HepG2 (cell line): ENCODE measurements around the gene CD101. TPM values are rescaled to one million over a fixed set of nuclear protein-coding genes. Genes with fewer than 3 reads are reported as not detected.

ENCODE experiments used
- ATAC-seq: fragments of 200-7000 bp; cut with Tn5 transposase; 3 replicates; pipeline ENCODE4 v1.9.1; 2020; ENCODE audit warnings: mild to moderate bottlenecking, moderate library complexity
- BruUV-seq: library from RNA; stranded (reverse); fragments of 400-500 nt; replicated peaks from 2 replicates; lab custom pipeline; 2021; lab: Mats Ljungman, UMichigan
- CTCF ChIA-PET: fragments of 300-600 bp; formaldehyde crosslinking; extraction: SDS; loops from one replicate; lab custom pipeline; 2021; ENCODE audit warnings: low total read pairs, inconsistent platforms, low intra/inter-chr PET ratio; lab: Yijun Ruan, JAX
- POLR2A ChIA-PET: fragments of 350-600 bp; sonication (Branson Sonifier 250); formaldehyde crosslinking; loops from one replicate; lab custom pipeline; 2020; ENCODE audit warnings: antibody characterized with exemption, inconsistent platforms; lab: Yijun Ruan, JAX
- DNase-seq: peaks from one replicate; pipeline ENCODE4 v3.0.0-alpha.2; 2015; ENCODE audit warnings: low spot score
- FAIRE-seq: peaks from 3 replicates; lab custom pipeline; 2011; peaks lifted over from hg19 to GRCh38; lab: Jason Lieb, UNC
- H2AFZ ChIP-seq: one replicate; pipeline ENCODE4 v1.6.1; 2011; ENCODE audit warnings: low read length, inconsistent platforms
- H3K27ac ChIP-seq: fragments of 300-600 bp; 3 replicates; pipeline ENCODE4 v1.8.0; 2011; ENCODE audit warnings: mixed run types, mild to moderate bottlenecking, mixed read lengths, low read length, inconsistent platforms; ENCODE audit not compliant: insufficient read depth; ENCODE audit errors: extremely low read length
- H3K27me3 ChIP-seq, 2 experiments: fragments of 200-600 bp in 1 of 2; 2 replicates in 1 of 2; 3 replicates in 1 of 2; pipeline versions ENCODE4 v1.6.0 to v1.8.0; 2011; ENCODE audit warnings: low read length in 2 of 2, mild to moderate bottlenecking in 2 of 2, moderate library complexity in 2 of 2, inconsistent platforms in 1 of 2; ENCODE audit not compliant: insufficient read depth in 2 of 2, control insufficient read depth in 1 of 2
- H3K36me3 ChIP-seq, 2 experiments: fragments of 200-600 bp in 1 of 2; replicated peaks in 1 of 2; 2 replicates in 1 of 2; 3 replicates in 1 of 2; pipeline versions ENCODE4 v1.5.1 to v1.8.0; 2011; ENCODE audit warnings: low read length in 2 of 2, inconsistent platforms in 1 of 2; ENCODE audit not compliant: insufficient read depth in 2 of 2, control insufficient read depth in 1 of 2
- H3K4me1 ChIP-seq: 2 replicates; pipeline ENCODE4 v1.5.1; 2012; ENCODE audit warnings: low read length, inconsistent platforms; ENCODE audit not compliant: insufficient read depth
- H3K4me2 ChIP-seq: 2 replicates; pipeline ENCODE4 v1.6.0; 2011; ENCODE audit warnings: low read depth, low read length, inconsistent platforms
- H3K4me3 ChIP-seq, 3 experiments: fragments of 200-600 bp in 1 of 3; sonication (generic), shearing (Covaris generic) in 1 of 3; replicated peaks in 1 of 3; 2 replicates each; pipeline ENCODE4 v1.5.1; 2011 to 2016; ENCODE audit warnings: low read length in 3 of 3, inconsistent platforms in 2 of 3, low read depth in 2 of 3, mild to moderate bottlenecking in 2 of 3, control low read depth in 1 of 3, mixed read lengths in 1 of 3; ENCODE audit not compliant: insufficient read depth in 1 of 3
- H3K79me2 ChIP-seq: one replicate; pipeline ENCODE4 v1.6.1; 2011; ENCODE audit warnings: low read length, inconsistent platforms; ENCODE audit not compliant: insufficient read depth
- H3K9ac ChIP-seq: 2 replicates; pipeline ENCODE4 v1.6.0; 2011; ENCODE audit warnings: mild to moderate bottlenecking, low read depth, low read length, inconsistent platforms; ENCODE audit not compliant: insufficient read depth
- H3K9me3 ChIP-seq: 2 replicates; pipeline ENCODE4 v1.5.1; 2012; ENCODE audit warnings: mild to moderate bottlenecking, low read length
- H4K20me1 ChIP-seq: 2 replicates; pipeline ENCODE4 v1.6.0; 2011; ENCODE audit warnings: inconsistent platforms, mild to moderate bottlenecking, low read length, moderate library complexity; ENCODE audit not compliant: insufficient read depth
- ETV5 ChIP-seq: IDR thresholded peaks from 2 replicates; pipeline ENCODE4 v1.6.1; 2018; ENCODE audit warnings: missing biosample characterization, missing genetic modification reagents, inconsistent platforms, borderline replicate concordance
- IRX3 ChIP-seq: sonication (generic); formaldehyde crosslinking; IDR thresholded peaks from 2 replicates; pipeline ENCODE4 v1.8.1; 2023; ENCODE audit warnings: mild to moderate bottlenecking, low read depth, missing genetic modification reagents, borderline replicate concordance
- MAFF ChIP-seq: IDR thresholded peaks from 2 replicates; pipeline ENCODE4 v1.6.1; 2011; ENCODE audit warnings: low read depth, low read length, improper control_type of control experiment
- NFKBIZ ChIP-seq: IDR thresholded peaks from 2 replicates; pipeline ENCODE4 v1.6.1; 2018; ENCODE audit warnings: missing genetic modification reagents, missing compliant biosample characterization
- POLR2G ChIP-seq: fragments of 200-400 bp; formaldehyde crosslinking; IDR thresholded peaks from 2 replicates; pipeline ENCODE4 v1.6.1; 2018; ENCODE audit warnings: mild to moderate bottlenecking, low read depth, low read length, moderate library complexity
- RFXANK ChIP-seq: IDR thresholded peaks from 2 replicates; pipeline ENCODE4 v1.6.1; 2016
- SNRNP70 ChIP-seq: fragments of 200-400 bp; formaldehyde crosslinking; IDR thresholded peaks from 2 replicates; pipeline ENCODE4 v1.6.1; 2017; ENCODE audit warnings: mild to moderate bottlenecking, low read depth, low read length, moderate library complexity
- ZKSCAN5 ChIP-seq: sonication (generic); formaldehyde crosslinking; IDR thresholded peaks from 2 replicates; pipeline ENCODE4 v1.5.1; 2020; ENCODE audit warnings: mild to moderate bottlenecking, missing genetic modification reagents
- ZNF713 ChIP-seq: sonication (generic); formaldehyde crosslinking; IDR thresholded peaks from 2 replicates; pipeline ENCODE4 v1.4.0; 2020; ENCODE audit warnings: mild to moderate bottlenecking, missing genetic modification reagents
- ZSCAN21 ChIP-seq: sonication (generic); formaldehyde crosslinking; IDR thresholded peaks from 2 replicates; pipeline ENCODE4 v1.8.0; 2022; ENCODE audit warnings: mild to moderate bottlenecking, missing genetic modification reagents, moderate library complexity, borderline replicate concordance
- WGBS: methylation state at CpG from one replicate; pipeline ENCODE4 v1.1.6; 2017; ENCODE audit warnings: low lambda C conversion rate; 5-methylcytosine and 5-hydroxymethylcytosine counted together
- in situ Hi-C: cut with HindIII; loops from 2 replicates; pipeline ENCODE4 v1.10.0; 2017; ENCODE audit warnings: low pct_unique_long_range_greater_than_20kb; ENCODE audit not compliant: extremely low pct_ligation_motif_present
- intact Hi-C: fragments of 100-400 bp; cut with micrococcal nuclease; formaldehyde crosslinking; loops from one replicate; pipeline ENCODE4 v1.10.0; 2022; ENCODE audit not compliant: unreplicated experiment
- polyA plus RNA-seq, 8 experiments: library from polyadenylated mRNA; depleted of rRNA in 3 of 8; stranded (reverse) in 7 of 8; unstranded in 1 of 8; fragments of >200 nt; fragmentation: Illumina TruSeq in 4 of 8; extraction: Trizol in 4 of 8; gene quantifications; 2 replicates each; pipeline versions ENCODE4 v1.2.1 to v1.2.3, GENCODE V29; 2011 to 2016; ENCODE audit warnings: low read depth in 4 of 8, missing spikeins in 1 of 8, mixed read lengths in 1 of 8; ENCODE audit not compliant: insufficient read depth in 1 of 8
- total RNA-seq, 5 experiments: library from RNA; depleted of rRNA; stranded (reverse); fragments of >200 nt; fragmentation: Illumina TruSeq; extraction: Trizol; gene quantifications; 2 replicates each; pipeline ENCODE4 v1.2.3, GENCODE V29; 2016; ENCODE audit warnings: low read depth in 1 of 5
- TF ChIP-seq, protein P1 (sequence below), 2 experiments: IDR thresholded peaks; 2 replicates each; pipeline ENCODE4 v1.6.1; 2011 to 2012; ENCODE audit warnings: low read length in 2 of 2, borderline replicate concordance in 1 of 2, low read depth in 1 of 2, mild to moderate bottlenecking in 1 of 2, moderate library complexity in 1 of 2
- TF ChIP-seq, protein P2 (sequence below): sonication (generic); formaldehyde crosslinking; IDR thresholded peaks from 2 replicates; pipeline ENCODE4 v1.4.0; 2020; ENCODE audit warnings: missing genetic modification reagents

The CD101 gene
- total and polyA plus RNA-seq, 2 of the 13 experiments (the other 11 are each of a cell fraction or from before 2014, with no cell fraction given), result 0.05 to 0.09 TPM

DNA sequence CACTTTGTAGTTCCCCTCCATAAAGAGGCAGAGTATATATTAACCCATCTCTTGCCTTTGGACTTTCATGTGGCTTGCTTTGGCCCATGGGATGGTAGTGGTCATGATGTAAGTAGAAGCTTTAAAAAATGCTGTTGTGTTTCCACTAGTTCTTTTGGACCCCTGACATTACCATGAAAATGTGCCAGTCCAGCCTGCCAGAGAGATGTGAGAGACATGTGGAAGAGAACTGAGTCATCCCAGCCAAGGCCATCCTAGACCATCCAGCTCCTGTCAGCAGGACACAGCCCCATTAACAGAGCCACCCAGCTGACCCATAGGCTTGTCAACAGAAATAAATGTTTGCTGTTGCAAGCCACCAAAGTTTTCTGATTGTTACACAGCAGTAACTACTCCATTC lies 3.9 kb upstream of the CD101 start (continued):
- TF ChIP-seq, protein P1, sequence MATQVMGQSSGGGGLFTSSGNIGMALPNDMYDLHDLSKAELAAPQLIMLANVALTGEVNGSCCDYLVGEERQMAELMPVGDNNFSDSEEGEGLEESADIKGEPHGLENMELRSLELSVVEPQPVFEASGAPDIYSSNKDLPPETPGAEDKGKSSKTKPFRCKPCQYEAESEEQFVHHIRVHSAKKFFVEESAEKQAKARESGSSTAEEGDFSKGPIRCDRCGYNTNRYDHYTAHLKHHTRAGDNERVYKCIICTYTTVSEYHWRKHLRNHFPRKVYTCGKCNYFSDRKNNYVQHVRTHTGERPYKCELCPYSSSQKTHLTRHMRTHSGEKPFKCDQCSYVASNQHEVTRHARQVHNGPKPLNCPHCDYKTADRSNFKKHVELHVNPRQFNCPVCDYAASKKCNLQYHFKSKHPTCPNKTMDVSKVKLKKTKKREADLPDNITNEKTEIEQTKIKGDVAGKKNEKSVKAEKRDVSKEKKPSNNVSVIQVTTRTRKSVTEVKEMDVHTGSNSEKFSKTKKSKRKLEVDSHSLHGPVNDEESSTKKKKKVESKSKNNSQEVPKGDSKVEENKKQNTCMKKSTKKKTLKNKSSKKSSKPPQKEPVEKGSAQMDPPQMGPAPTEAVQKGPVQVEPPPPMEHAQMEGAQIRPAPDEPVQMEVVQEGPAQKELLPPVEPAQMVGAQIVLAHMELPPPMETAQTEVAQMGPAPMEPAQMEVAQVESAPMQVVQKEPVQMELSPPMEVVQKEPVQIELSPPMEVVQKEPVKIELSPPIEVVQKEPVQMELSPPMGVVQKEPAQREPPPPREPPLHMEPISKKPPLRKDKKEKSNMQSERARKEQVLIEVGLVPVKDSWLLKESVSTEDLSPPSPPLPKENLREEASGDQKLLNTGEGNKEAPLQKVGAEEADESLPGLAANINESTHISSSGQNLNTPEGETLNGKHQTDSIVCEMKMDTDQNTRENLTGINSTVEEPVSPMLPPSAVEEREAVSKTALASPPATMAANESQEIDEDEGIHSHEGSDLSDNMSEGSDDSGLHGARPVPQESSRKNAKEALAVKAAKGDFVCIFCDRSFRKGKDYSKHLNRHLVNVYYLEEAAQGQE (IDR thresholded peaks at IDR 0.05; ENCODE audit: borderline replicate concordance in 1 of 2, low read depth in 1 of 2, low read length in 2 of 2), result no peak
- no peak for TF ChIP-seq POLR2G

DNA sequence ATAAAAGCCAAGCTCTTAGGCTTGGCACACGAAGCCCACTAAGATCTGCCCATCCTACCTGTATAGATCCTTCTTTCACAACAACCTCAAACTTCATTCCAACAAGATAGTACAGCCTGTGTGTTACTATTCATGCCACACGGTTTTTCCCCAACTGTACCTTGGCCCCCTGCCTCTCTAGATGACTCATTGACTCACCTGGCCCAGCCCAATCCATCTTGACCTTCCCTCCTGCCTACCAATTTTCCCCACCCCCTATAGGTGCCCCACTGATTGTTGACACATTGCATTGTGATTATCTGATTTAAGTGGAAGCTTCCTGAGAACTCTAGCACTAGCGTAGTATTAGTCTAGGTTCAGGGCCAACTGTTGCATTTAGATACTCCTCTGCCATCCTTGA lies 2.0 kb upstream of the CD101 start:
- CTCF ChIA-PET, result no interaction called here
- no peak for FAIRE-seq
- BruUV-seq, result no TSS peak
- TF ChIP-seq MAFF (no peak), SNRNP70 (no peak), ZNF713 (CRISPR knock-in tag) (no peak), IRX3 (CRISPR knock-in tag) (no peak), ZSCAN21 (CRISPR knock-in tag) (no peak), ZKSCAN5 (CRISPR knock-in tag) (no peak), ETV5 (CRISPR knock-in tag) (no peak), NFKBIZ (CRISPR knock-in tag) (no peak), RFXANK (no peak)
- TF ChIP-seq, protein P2, sequence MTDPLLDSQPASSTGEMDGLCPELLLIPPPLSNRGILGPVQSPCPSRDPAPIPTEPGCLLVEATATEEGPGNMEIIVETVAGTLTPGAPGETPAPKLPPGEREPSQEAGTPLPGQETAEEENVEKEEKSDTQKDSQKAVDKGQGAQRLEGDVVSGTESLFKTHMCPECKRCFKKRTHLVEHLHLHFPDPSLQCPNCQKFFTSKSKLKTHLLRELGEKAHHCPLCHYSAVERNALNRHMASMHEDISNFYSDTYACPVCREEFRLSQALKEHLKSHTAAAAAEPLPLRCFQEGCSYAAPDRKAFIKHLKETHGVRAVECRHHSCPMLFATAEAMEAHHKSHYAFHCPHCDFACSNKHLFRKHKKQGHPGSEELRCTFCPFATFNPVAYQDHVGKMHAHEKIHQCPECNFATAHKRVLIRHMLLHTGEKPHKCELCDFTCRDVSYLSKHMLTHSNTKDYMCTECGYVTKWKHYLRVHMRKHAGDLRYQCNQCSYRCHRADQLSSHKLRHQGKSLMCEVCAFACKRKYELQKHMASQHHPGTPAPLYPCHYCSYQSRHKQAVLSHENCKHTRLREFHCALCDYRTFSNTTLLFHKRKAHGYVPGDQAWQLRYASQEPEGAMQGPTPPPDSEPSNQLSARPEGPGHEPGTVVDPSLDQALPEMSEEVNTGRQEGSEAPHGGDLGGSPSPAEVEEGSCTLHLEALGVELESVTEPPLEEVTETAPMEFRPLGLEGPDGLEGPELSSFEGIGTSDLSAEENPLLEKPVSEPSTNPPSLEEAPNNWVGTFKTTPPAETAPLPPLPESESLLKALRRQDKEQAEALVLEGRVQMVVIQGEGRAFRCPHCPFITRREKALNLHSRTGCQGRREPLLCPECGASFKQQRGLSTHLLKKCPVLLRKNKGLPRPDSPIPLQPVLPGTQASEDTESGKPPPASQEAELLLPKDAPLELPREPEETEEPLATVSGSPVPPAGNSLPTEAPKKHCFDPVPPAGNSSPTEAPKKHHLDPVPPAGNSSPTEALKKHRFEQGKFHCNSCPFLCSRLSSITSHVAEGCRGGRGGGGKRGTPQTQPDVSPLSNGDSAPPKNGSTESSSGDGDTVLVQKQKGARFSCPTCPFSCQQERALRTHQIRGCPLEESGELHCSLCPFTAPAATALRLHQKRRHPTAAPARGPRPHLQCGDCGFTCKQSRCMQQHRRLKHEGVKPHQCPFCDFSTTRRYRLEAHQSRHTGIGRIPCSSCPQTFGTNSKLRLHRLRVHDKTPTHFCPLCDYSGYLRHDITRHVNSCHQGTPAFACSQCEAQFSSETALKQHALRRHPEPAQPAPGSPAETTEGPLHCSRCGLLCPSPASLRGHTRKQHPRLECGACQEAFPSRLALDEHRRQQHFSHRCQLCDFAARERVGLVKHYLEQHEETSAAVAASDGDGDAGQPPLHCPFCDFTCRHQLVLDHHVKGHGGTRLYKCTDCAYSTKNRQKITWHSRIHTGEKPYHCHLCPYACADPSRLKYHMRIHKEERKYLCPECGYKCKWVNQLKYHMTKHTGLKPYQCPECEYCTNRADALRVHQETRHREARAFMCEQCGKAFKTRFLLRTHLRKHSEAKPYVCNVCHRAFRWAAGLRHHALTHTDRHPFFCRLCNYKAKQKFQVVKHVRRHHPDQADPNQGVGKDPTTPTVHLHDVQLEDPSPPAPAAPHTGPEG (CRISPR knock-in tag), result no peak

More for the DNA sequence above, 2.0 kb upstream of the CD101 start:
- intact Hi-C loops (no loop called here), in situ Hi-C loops (no loop called here)
- H3K27me3 ChIP-seq, result no peaks in the 10 kb centered on the region
- H3K9me3 ChIP-seq, result no peaks in the 10 kb centered on the region
- no peak overlapping the region for H3K9ac ChIP-seq
- H3K79me2 ChIP-seq, result no peaks in the 10 kb centered on the region
- DNase-seq (no peak), ATAC-seq (no peak)
- POLR2A ChIA-PET, result no interaction called here
- H4K20me1 ChIP-seq, result no peaks in the 10 kb centered on the region
- WGBS, result 18% methylated on average over 3 of the region's 3 CpGs
- no peak overlapping the region for H3K4me3 ChIP-seq
- H3K36me3 ChIP-seq, result no peaks in the 10 kb centered on the region
- no peaks in the 10 kb centered on the region for H3K4me1 ChIP-seq
- H2AFZ ChIP-seq, result no peak overlapping the region
- no peak overlapping the region for H3K4me2 ChIP-seq
- H3K27ac ChIP-seq, result no peak overlapping the region
